GM10266 (cell line): ENCODE data around the gene LMF1.

Source experiments
- DNase-seq: peaks from one replicate; pipeline ENCODE4 v3.0.0; 2012; ENCODE audit errors: extremely low spot score
- TF ChIP-seq, protein P1 (sequence below): IDR thresholded peaks from 2 replicates; pipeline ENCODE4 v1.5.1; 2012; ENCODE audit warnings: mild to moderate bottlenecking, low read depth; ENCODE audit not compliant: control insufficient read depth, insufficient read depth; ENCODE audit errors: missing control alignments

The LMF1 gene

DNA sequence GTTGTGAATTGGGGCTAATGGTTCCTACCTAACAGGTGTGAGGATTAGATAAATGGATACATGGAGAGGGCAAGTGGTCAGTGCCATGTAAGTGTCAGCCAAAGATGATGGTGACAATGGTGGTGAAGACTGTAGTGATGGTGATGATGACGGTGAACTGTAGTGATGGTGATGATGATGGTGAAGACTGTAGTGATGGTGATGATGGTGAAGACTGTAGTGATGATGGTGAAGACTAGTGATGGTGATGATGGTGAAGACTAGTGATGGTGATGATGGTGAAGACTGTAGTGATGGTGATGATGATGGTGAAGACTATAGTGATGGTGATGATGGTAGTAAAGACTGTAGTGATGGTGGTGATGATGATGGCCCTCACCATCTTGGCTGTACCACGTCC lies 152.2 kb downstream of the LMF1 start:
- TF ChIP-seq, protein P1, sequence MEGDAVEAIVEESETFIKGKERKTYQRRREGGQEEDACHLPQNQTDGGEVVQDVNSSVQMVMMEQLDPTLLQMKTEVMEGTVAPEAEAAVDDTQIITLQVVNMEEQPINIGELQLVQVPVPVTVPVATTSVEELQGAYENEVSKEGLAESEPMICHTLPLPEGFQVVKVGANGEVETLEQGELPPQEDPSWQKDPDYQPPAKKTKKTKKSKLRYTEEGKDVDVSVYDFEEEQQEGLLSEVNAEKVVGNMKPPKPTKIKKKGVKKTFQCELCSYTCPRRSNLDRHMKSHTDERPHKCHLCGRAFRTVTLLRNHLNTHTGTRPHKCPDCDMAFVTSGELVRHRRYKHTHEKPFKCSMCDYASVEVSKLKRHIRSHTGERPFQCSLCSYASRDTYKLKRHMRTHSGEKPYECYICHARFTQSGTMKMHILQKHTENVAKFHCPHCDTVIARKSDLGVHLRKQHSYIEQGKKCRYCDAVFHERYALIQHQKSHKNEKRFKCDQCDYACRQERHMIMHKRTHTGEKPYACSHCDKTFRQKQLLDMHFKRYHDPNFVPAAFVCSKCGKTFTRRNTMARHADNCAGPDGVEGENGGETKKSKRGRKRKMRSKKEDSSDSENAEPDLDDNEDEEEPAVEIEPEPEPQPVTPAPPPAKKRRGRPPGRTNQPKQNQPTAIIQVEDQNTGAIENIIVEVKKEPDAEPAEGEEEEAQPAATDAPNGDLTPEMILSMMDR = no peak
- DNase-seq = no peak

- TF ChIP-seq, protein P1 = no peak
- DNase-seq = no peak
Observed at GRCh38 chr16:818132-818531, 152.7 kb downstream of the LMF1 start.

GRCh38 chr16:817001-817906 lies 153.5 kb downstream of the LMF1 start:
- DNase-seq = no peak
- TF ChIP-seq, protein P1 = no peak

DNA sequence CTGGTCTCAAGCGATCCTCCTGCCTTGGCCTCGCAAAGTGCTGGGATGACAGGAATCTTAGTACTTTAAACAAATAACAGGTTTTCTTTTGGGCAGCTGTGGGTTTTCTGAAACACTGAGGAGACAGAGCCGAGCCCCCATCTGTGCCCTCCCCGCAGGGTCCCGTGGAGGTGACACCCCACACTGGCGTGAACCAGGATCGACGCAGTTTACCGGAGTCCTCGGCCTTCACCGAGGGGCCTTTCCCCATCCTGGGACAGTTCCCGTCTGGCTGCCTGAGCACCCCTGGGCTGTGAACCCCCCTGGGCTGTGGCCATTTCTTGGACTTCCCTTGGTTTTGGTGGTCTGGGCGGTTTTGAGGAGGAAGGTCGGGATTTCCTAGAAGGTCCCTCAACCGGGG lies 154.9 kb downstream of the LMF1 start:
- DNase-seq = no peak
- TF ChIP-seq, protein P1 = no peak

GRCh38 chr16:814974-815373 lies 155.8 kb downstream of the LMF1 start:
- DNase-seq = no peak
- TF ChIP-seq, protein P1 = no peak

- TF ChIP-seq, protein P1 = no peak
- DNase-seq = no peak
Observed at GRCh38 chr16:813916-814412, 156.8 kb downstream of the LMF1 start.
